ENCODE data around the gene MPDZ.

The MPDZ gene

GRCh38 chr9:13076616-13077015, 202.9 kb downstream of the MPDZ start:
- no peak for DNase-seq

GRCh38 chr9:13071921-13072320, 207.6 kb downstream of the MPDZ start:
- DNase-seq = no peak

GRCh38 chr9:13070612-13071595, 208.6 kb downstream of the MPDZ start:
- DNase-seq = no peak

- no peak for DNase-seq
These were observed 210.0 kb downstream of the MPDZ start for GRCh38 chr9:13069498-13069897.

GRCh38 chr9:13064676-13065075, 214.8 kb downstream of the MPDZ start:
- DNase-seq = no peak

- no peak for DNase-seq
These were observed 215.5 kb downstream of the MPDZ start for GRCh38 chr9:13063880-13064459.

- no peak for DNase-seq
These were observed 218.1 kb downstream of the MPDZ start for GRCh38 chr9:13061390-13061789.
